H1 (cell line): ENCODE measurements around the gene SETDB2. TPM values are rescaled to one million over a fixed set of nuclear protein-coding genes. Genes with fewer than 3 reads are reported as not detected.

Experiments used
- CTCF ChIA-PET: fragments of 300-600 bp; sonication (Branson Sonifier 250); formaldehyde crosslinking; loops from one replicate; lab custom pipeline; 2021; ENCODE audit not compliant: partially characterized antibody; lab: Charles Lee
- POLR2A ChIA-PET: fragments of 300-600 bp; sonication (Branson Sonifier 250); formaldehyde crosslinking; loops from one replicate; lab custom pipeline; 2021; ENCODE audit warnings: inconsistent platforms; ENCODE audit not compliant: partially characterized antibody; lab: Charles Lee
- DNase-seq, 2 experiments: peaks; one replicate each; pipeline versions ENCODE4 v3.0.0 to v3.0.0-alpha.2; 2010 to 2022; ENCODE audit warnings: low spot score in 2 of 2, low read depth in 1 of 2, mixed read lengths in 1 of 2
- FAIRE-seq: peaks from 2 replicates; lab custom pipeline; 2011; peaks lifted over from hg19 to GRCh38; lab: Jason Lieb, UNC
- H2AFZ ChIP-seq: 2 replicates; pipeline ENCODE4 v1.8.1; 2012; ENCODE audit warnings: low read length, inconsistent platforms
- H2AK5ac ChIP-seq: 2 replicates; pipeline ENCODE4 v1.6.1; 2013; ENCODE audit warnings: low read depth, low read length
- H2BK120ac ChIP-seq: replicated peaks from 2 replicates; pipeline ENCODE3; 2013; ENCODE audit warnings: low read depth, low read length, inconsistent platforms
- H2BK12ac ChIP-seq: 2 replicates; pipeline ENCODE4 v1.6.1; 2013; ENCODE audit warnings: low read depth, low read length
- H2BK15ac ChIP-seq: 2 replicates; pipeline ENCODE4 v1.6.1; 2013; ENCODE audit warnings: low read length
- H2BK20ac ChIP-seq: 2 replicates; pipeline ENCODE4 v1.6.1; 2013; ENCODE audit warnings: low read length
- H2BK5ac ChIP-seq: 2 replicates; pipeline ENCODE4 v1.6.1; 2013; ENCODE audit warnings: low read depth, low read length
- H3K14ac ChIP-seq: 2 replicates; pipeline ENCODE4 v1.6.1; 2013; ENCODE audit warnings: inconsistent platforms; ENCODE audit not compliant: insufficient read length
- H3K18ac ChIP-seq: 2 replicates; pipeline ENCODE4 v1.6.1; 2013; ENCODE audit warnings: low read length; ENCODE audit errors: extremely low read depth
- H3K23ac ChIP-seq: 2 replicates; pipeline ENCODE4 v1.6.1; 2013; ENCODE audit warnings: inconsistent platforms; ENCODE audit not compliant: insufficient read length
- H3K23me2 ChIP-seq: 2 replicates; pipeline ENCODE4 v1.6.1; 2013; ENCODE audit warnings: low read depth, low read length
- H3K27ac ChIP-seq: 2 replicates; pipeline ENCODE4 v1.6.1; 2011; ENCODE audit warnings: low read depth, low read length, inconsistent platforms
- H3K27me3 ChIP-seq, 4 experiments: replicated peaks in 1 of 4; 1 replicate in 1 of 4; 2 replicates in 3 of 4; pipeline versions ENCODE4 v1.6.1 to v1.8.1; 2011 to 2013; ENCODE audit warnings: low read length in 3 of 4, mild to moderate bottlenecking in 3 of 4, inconsistent platforms in 2 of 4, mixed read lengths in 2 of 4, moderate library complexity in 1 of 4; ENCODE audit not compliant: control insufficient read depth in 3 of 4, insufficient read depth in 3 of 4; ENCODE audit errors: extremely low read depth in 1 of 4
- H3K36me3 ChIP-seq, 4 experiments: 2 replicates each; pipeline versions ENCODE4 v1.6.1 to v1.8.1; 2011 to 2013; ENCODE audit warnings: mild to moderate bottlenecking in 4 of 4, low read length in 3 of 4, moderate library complexity in 2 of 4, control low read depth in 1 of 4, inconsistent platforms in 1 of 4; ENCODE audit not compliant: insufficient read depth in 4 of 4, control insufficient read depth in 2 of 4
- H3K4ac ChIP-seq: replicated peaks from 2 replicates; pipeline ENCODE3; 2013; ENCODE audit warnings: low read length, low read depth, mixed read lengths, inconsistent platforms; ENCODE audit not compliant: insufficient read length
- H3K4me1 ChIP-seq, 4 experiments: replicated peaks in 1 of 4; 1 replicate in 1 of 4; 2 replicates in 3 of 4; pipeline versions ENCODE4 v1.6.1 to v1.8.1; 2011 to 2013; ENCODE audit warnings: low read length in 3 of 4, inconsistent platforms in 2 of 4, mixed read lengths in 1 of 4; ENCODE audit not compliant: insufficient read depth in 4 of 4, control insufficient read depth in 3 of 4
- H3K4me2 ChIP-seq, 2 experiments: 2 replicates each; pipeline versions ENCODE4 v1.6.1 to v1.8.1; 2011 to 2013; ENCODE audit warnings: low read depth in 2 of 2, low read length in 2 of 2, control low read depth in 1 of 2, inconsistent platforms in 1 of 2, mild to moderate bottlenecking in 1 of 2; ENCODE audit not compliant: insufficient read depth in 1 of 2
- H3K4me3 ChIP-seq, 4 experiments: fragments of 200-600, 300-600 bp in 1 of 4; sonication (generic), shearing (Covaris generic), sonication (Bioruptor Twin) in 1 of 4; 2 replicates each; pipeline versions ENCODE4 v1.5.1 to v1.8.1; 2011 to 2016; ENCODE audit warnings: low read length in 4 of 4, low read depth in 3 of 4, control low read depth in 2 of 4, inconsistent platforms in 2 of 4, mild to moderate bottlenecking in 2 of 4, mixed read lengths in 1 of 4, moderate library complexity in 1 of 4; ENCODE audit not compliant: insufficient read depth in 2 of 4; ENCODE audit errors: extremely low read depth in 1 of 4
- H3K56ac ChIP-seq: replicated peaks from 2 replicates; pipeline ENCODE3; 2013; ENCODE audit warnings: low read depth, mild to moderate bottlenecking, mixed read lengths, low read length, inconsistent platforms; ENCODE audit not compliant: insufficient read length
- H3K79me1 ChIP-seq: 2 replicates; pipeline ENCODE4 v1.6.1; 2013; ENCODE audit warnings: low read depth, low read length, control low read depth
- H3K79me2 ChIP-seq, 2 experiments: 2 replicates each; pipeline versions ENCODE4 v1.6.1 to v1.8.1; 2012 to 2013; ENCODE audit warnings: low read length in 2 of 2, mild to moderate bottlenecking in 2 of 2, inconsistent platforms in 1 of 2; ENCODE audit not compliant: insufficient read depth in 2 of 2, control insufficient read depth in 1 of 2
- H3K9ac ChIP-seq, 4 experiments: replicated peaks in 1 of 4; 1 replicate in 1 of 4; 2 replicates in 3 of 4; pipeline versions ENCODE4 v1.6.1 to v1.8.1; 2011 to 2013; ENCODE audit warnings: low read depth in 3 of 4, low read length in 3 of 4, control low read depth in 2 of 4, mild to moderate bottlenecking in 2 of 4, moderate library complexity in 2 of 4, inconsistent platforms in 1 of 4; ENCODE audit errors: extremely low read depth in 1 of 4
- H3K9me3 ChIP-seq, 2 experiments: 2 replicates each; pipeline versions ENCODE4 v1.6.1 to v1.8.1; 2012 to 2013; ENCODE audit warnings: mild to moderate bottlenecking in 2 of 2, moderate library complexity in 2 of 2, control low read depth in 1 of 2, inconsistent platforms in 1 of 2, low read depth in 1 of 2, low read length in 1 of 2, mixed read lengths in 1 of 2; ENCODE audit not compliant: insufficient read depth in 2 of 2
- H4K20me1 ChIP-seq, 2 experiments: replicated peaks in 1 of 2; 2 replicates each; pipeline versions ENCODE3 to v1.8.1; 2011 to 2013; ENCODE audit warnings: inconsistent platforms in 2 of 2, low read length in 2 of 2, mild to moderate bottlenecking in 1 of 2; ENCODE audit not compliant: insufficient read depth in 2 of 2, control insufficient read depth in 1 of 2
- H4K5ac ChIP-seq: 2 replicates; pipeline ENCODE4 v1.6.1; 2013; ENCODE audit warnings: low read length, low read depth, mixed read lengths, inconsistent platforms; ENCODE audit not compliant: insufficient read length
- H4K8ac ChIP-seq: 2 replicates; pipeline ENCODE4 v1.8.0; 2013; ENCODE audit warnings: mild to moderate bottlenecking, moderate library complexity, low read length, inconsistent platforms; ENCODE audit not compliant: insufficient read depth; ENCODE audit errors: extremely low read depth
- H4K91ac ChIP-seq: replicated peaks from 2 replicates; pipeline ENCODE3; 2013; ENCODE audit warnings: low read length, mixed read lengths, inconsistent platforms; ENCODE audit not compliant: insufficient read length
- HDAC6 ChIP-seq: IDR thresholded peaks from one replicate; pipeline ENCODE4 v1.7.1; 2012; ENCODE audit warnings: low read depth, mild to moderate bottlenecking, inconsistent platforms, low read length, moderate library complexity
- JUN ChIP-seq: IDR thresholded peaks from 2 replicates; pipeline ENCODE4 v1.6.1; 2011; ENCODE audit warnings: low read depth, mild to moderate bottlenecking, improper control_type of control experiment, low read length
- SRF ChIP-seq: IDR thresholded peaks from 2 replicates; pipeline ENCODE4 v1.6.1; 2011; ENCODE audit warnings: mild to moderate bottlenecking, low read depth, low read length, moderate library complexity
- TBP ChIP-seq: IDR thresholded peaks from 2 replicates; pipeline ENCODE4 v1.6.1; 2011; ENCODE audit warnings: low read depth, low read length, improper control_type of control experiment
- TEAD4 ChIP-seq: IDR thresholded peaks from 2 replicates; pipeline ENCODE4 v1.6.1; 2012; ENCODE audit warnings: low read depth, low read length, inconsistent platforms, mixed read lengths
- ZNF274 ChIP-seq: IDR thresholded peaks from 2 replicates; pipeline ENCODE4 v1.7.0; 2012; ENCODE audit warnings: low read length, borderline replicate concordance; ENCODE audit errors: extremely low read depth
- polyA plus RNA-seq, 7 experiments: library from polyadenylated mRNA; depleted of rRNA in 3 of 7; stranded (reverse) in 5 of 7; unstranded in 2 of 7; fragments of >200 nt in 5 of 7; fragments of 200-250 nt in 2 of 7; gene quantifications; 1 replicate in 5 of 7; 2 replicates in 1 of 7; 4 replicates in 1 of 7; pipeline versions ENCODE4 v1.2.1 to v1.2.3, GENCODE V29; 2011 to 2013; ENCODE audit warnings: missing spikeins in 2 of 7, mixed read lengths in 2 of 7
- total RNA-seq: library from RNA; stranded (reverse); fragmentation: NEBNext Ultra II Directional; extraction: Animal tissue kit (Norgen Biotek cat#: 25700); gene quantifications from 2 replicates; pipeline ENCODE4 v1.2.1, GENCODE V29; 2021

Gene SETDB2
- total and polyA plus RNA-seq, 2 of the 8 experiments (the other 6 are each of a cell fraction or from before 2014, with no cell fraction given), result 1.2 to 6.1 TPM

- no peak for FAIRE-seq
- Histone ChIP-seq H3K79me1 (no peaks in the 10 kb centered on the region), H2BK120ac (no peak overlapping the region), H4K8ac (no peak overlapping the region)
- TF ChIP-seq JUN (no peak), ZNF274 (no peak), TEAD4 (no peak), TBP (no peak), HDAC6 (no peak), SRF (no peak)
- TF ChIP-seq, all 59 proteins: peak for 0
- DNase-seq, result no peak
- no peak overlapping the region for H2BK20ac ChIP-seq
- no peak overlapping the region for H4K91ac ChIP-seq
- POLR2A ChIA-PET, result interaction anchor here (4.5 kb wide), 1 partner anchor 11 kb away, joined by 17 read pairs; the partner anchor contains the start of genes CAB39L and SETDB2
- H3K36me3 ChIP-seq, result no peaks in the 10 kb centered on the region
- no peak overlapping the region for H2BK5ac ChIP-seq
- no peak overlapping the region for H3K4me3 ChIP-seq
- H2BK12ac ChIP-seq, result no peak overlapping the region
- no peak overlapping the region for H3K56ac ChIP-seq
- CTCF ChIA-PET, result interaction anchor here (0.6 to 1.2 kb wide), 4 partner anchors 63 to 232 kb away, joined by 3 to 4 read pairs (median 3); no protein-coding TSS in a partner anchor
- H3K4me2 ChIP-seq, result no peak overlapping the region
- H2AK5ac ChIP-seq, result no peak overlapping the region
- H3K14ac ChIP-seq, result no peak overlapping the region
- H2AFZ ChIP-seq, result no peak overlapping the region
- H3K18ac ChIP-seq, result no peak overlapping the region
- H2BK15ac ChIP-seq, result no peak overlapping the region
- no peak overlapping the region for H3K27ac ChIP-seq
- H3K23me2 ChIP-seq, result no peaks in the 10 kb centered on the region
- no peak overlapping the region for H4K5ac ChIP-seq
- no peaks in the 10 kb centered on the region for H4K20me1 ChIP-seq
- no peak overlapping the region for H3K4ac ChIP-seq
- no peak overlapping the region for H3K23ac ChIP-seq
- H3K9ac ChIP-seq, result no peak overlapping the region
- no peaks in the 10 kb centered on the region for H3K79me2 ChIP-seq
- no peaks in the 10 kb centered on the region for H3K4me1 ChIP-seq
- no peaks in the 10 kb centered on the region for H3K27me3 ChIP-seq
- H3K9me3 ChIP-seq, result no peaks in the 10 kb centered on the region
These were observed 10.9 kb downstream of the SETDB2 start for GRCh38 chr13:49455007-49455398.
